Eye (tissue), 1 donor: ENCODE results near the gene TUBB6.

Source experiments
- DNase-seq: peaks from one replicate; pipeline ENCODE4 v3.0.0-alpha.2; 2015

The TUBB6 gene

GRCh38 chr18:12291690-12292089 lies 16.4 kb upstream of the TUBB6 start:
- DNase-seq = no peak

GRCh38 chr18:12293831-12294230 lies 14.2 kb upstream of the TUBB6 start:
- no peak for DNase-seq

- no peak for DNase-seq
These were observed 12.5 kb upstream of the TUBB6 start for GRCh38 chr18:12295389-12296086.

GRCh38 chr18:12296087-12296403 lies 12.0 kb upstream of the TUBB6 start:
- DNase-seq = no peak

- no peak for DNase-seq
These were observed 11.6 kb upstream of the TUBB6 start for GRCh38 chr18:12296457-12296856.

- DNase-seq = no peak
These were observed 8.2 kb upstream of the TUBB6 start for GRCh38 chr18:12299862-12300261.

- no peak for DNase-seq
These were observed 6.6 kb upstream of the TUBB6 start for GRCh38 chr18:12301263-12302005.

GRCh38 chr18:12302391-12303147 lies 5.5 kb upstream of the TUBB6 start:
- no peak for DNase-seq

- DNase-seq = no peak
These were observed 3.5 kb upstream of the TUBB6 start for GRCh38 chr18:12304351-12305210.

- DNase-seq = no peak
These were observed 2.8 kb upstream of the TUBB6 start for GRCh38 chr18:12305211-12305610.

GRCh38 chr18:12305930-12306629 lies 2.0 kb upstream of the TUBB6 start:
- peak; percentile 43 for DNase-seq

GRCh38 chr18:12306752-12307700 lies 1.0 kb upstream of the TUBB6 start:
- peak; percentile 75 for DNase-seq

- peak; percentile 84 for DNase-seq
These were observed 502 bp downstream of the TUBB6 start for GRCh38 chr18:12308386-12309100.

GRCh38 chr18:12309683-12310198 lies 1.7 kb downstream of the TUBB6 start:
- no peak for DNase-seq

GRCh38 chr18:12310762-12311161 lies 2.7 kb downstream of the TUBB6 start:
- no peak for DNase-seq

- DNase-seq = no peak
These were observed 4.9 kb downstream of the TUBB6 start for GRCh38 chr18:12312976-12313375.

GRCh38 chr18:12313530-12314245 lies 5.6 kb downstream of the TUBB6 start:
- DNase-seq = peak; percentile 47

- DNase-seq = no peak
These were observed 6.7 kb downstream of the TUBB6 start for GRCh38 chr18:12314591-12315305.

GRCh38 chr18:12315490-12315889 lies 7.4 kb downstream of the TUBB6 start:
- no peak for DNase-seq
